GM19351 (cell line): Measurements from ENCODE around the gene DENND2D.
A peak's percentile ranks its signal among the peaks of the same experiment; 100 is the strongest.
"Not testable (repeated sequence)": the region's sequence is repeated elsewhere in the genome, so short reads cannot be mapped to it uniquely, and the experiment has no call there.

Experiments used
- ATAC-seq: cut with Tn5 transposase; IDR thresholded peaks from one replicate; pipeline ENCODE4 v1.9.1; 2021; ENCODE audit warnings: mild to moderate bottlenecking, moderate library complexity; ENCODE audit not compliant: unreplicated experiment

DENND2D gene

GRCh38 chr1:111222308-111223125 is 22.1 kb upstream of the DENND2D start:
- no peak for ATAC-seq

- peak; percentile 53 for ATAC-seq
Measured at GRCh38 chr1:111221633-111222291, 21.3 kb upstream of the DENND2D start.

GRCh38 chr1:111221276-111221632 is 20.8 kb upstream of the DENND2D start:
- no peak for ATAC-seq

- ATAC-seq, result no peak
Measured at GRCh38 chr1:111220302-111220890, 19.9 kb upstream of the DENND2D start.

- peak; percentile 34 for ATAC-seq
Measured at GRCh38 chr1:111219557-111220286, 19.3 kb upstream of the DENND2D start.

GRCh38 chr1:111218701-111219556 is 18.5 kb upstream of the DENND2D start:
- no peak for ATAC-seq

- ATAC-seq, result no peak
Measured at GRCh38 chr1:111217183-111217910, 16.9 kb upstream of the DENND2D start.

- no peak for ATAC-seq
Measured at GRCh38 chr1:111216751-111217150, 16.3 kb upstream of the DENND2D start.

- not testable (repeated sequence) for ATAC-seq
Measured at GRCh38 chr1:111215285-111215684, 14.8 kb upstream of the DENND2D start.

- no peak for ATAC-seq
Measured at GRCh38 chr1:111214884-111215283, 14.4 kb upstream of the DENND2D start.

GRCh38 chr1:111214074-111214801 is 13.8 kb upstream of the DENND2D start:
- ATAC-seq, result peak; percentile 29

- ATAC-seq, result no peak
Measured at GRCh38 chr1:111213412-111213811, 13.0 kb upstream of the DENND2D start.

- ATAC-seq, result no peak
Measured at GRCh38 chr1:111212634-111213335, 12.3 kb upstream of the DENND2D start.

- no peak for ATAC-seq
Measured at GRCh38 chr1:111211921-111212320, 11.5 kb upstream of the DENND2D start.

GRCh38 chr1:111209622-111210021 is 9.2 kb upstream of the DENND2D start:
- no peak for ATAC-seq

- no peak for ATAC-seq
Measured at GRCh38 chr1:111208921-111209320, 8.5 kb upstream of the DENND2D start.

- ATAC-seq, result no peak
Measured at GRCh38 chr1:111205714-111206050, 5.2 kb upstream of the DENND2D start.

GRCh38 chr1:111204983-111205713 is 4.7 kb upstream of the DENND2D start:
- ATAC-seq, result no peak
